LNCaP clone FGC (cell line): ENCODE data around the gene RAB20.

ENCODE experiments used
- DNase-seq: peaks from one replicate; pipeline ENCODE4 v3.0.0-alpha.2; 2011; ENCODE audit warnings: low read depth
- H3K4me3 ChIP-seq: 2 replicates; pipeline ENCODE4 v1.5.1; 2011; ENCODE audit warnings: mild to moderate bottlenecking, low read depth, low read length, control low read depth
- CTCF ChIP-seq: IDR thresholded peaks from 2 replicates; pipeline ENCODE4 v1.5.1; 2012; ENCODE audit warnings: mild to moderate bottlenecking; ENCODE audit not compliant: control insufficient read depth, insufficient read depth; ENCODE audit errors: extremely low read depth

RAB20 gene

GRCh38 chr13:110477706-110478245, 83.7 kb downstream of the RAB20 start:
- no peak overlapping the region for H3K4me3 ChIP-seq
- TF ChIP-seq CTCF, result no peak
- no peak for DNase-seq

- H3K4me3 ChIP-seq, result no peak overlapping the region
- TF ChIP-seq CTCF, result no peak
- no peak for DNase-seq
Measured at GRCh38 chr13:110476220-110476617, 85.3 kb downstream of the RAB20 start.

- no peak for DNase-seq
- TF ChIP-seq CTCF, result no peak
- no peak overlapping the region for H3K4me3 ChIP-seq
Measured at GRCh38 chr13:110475550-110476219, 85.8 kb downstream of the RAB20 start.

GRCh38 chr13:110475117-110475516, 86.4 kb downstream of the RAB20 start:
- no peak for DNase-seq
- no peak for TF ChIP-seq CTCF

GRCh38 chr13:110474713-110475112, 86.8 kb downstream of the RAB20 start:
- no peak for TF ChIP-seq CTCF
- DNase-seq, result no peak
- H3K4me3 ChIP-seq, result no peak overlapping the region

More at GRCh38 chr13:110475117-110475516, 86.4 kb downstream of the RAB20 start:
- H3K4me3 ChIP-seq, result no peak overlapping the region
